HUDEP-2 (cell line): ENCODE measurements around the gene RHOV.
A peak's percentile ranks its signal among the peaks of the same experiment; 100 is the strongest.

Source experiments
- DNase-seq, 76 experiments: peaks; one replicate each; lab custom pipeline; 2025; ENCODE audit not compliant: unreplicated experiment in 76 of 76; lab: John Stamatoyannopoulos, UW

RHOV gene

GRCh38 chr15:40873694-40874561, at the start of gene RHOV:
Gene RHOV, minus strand, starts transcription at chr15:40874234. Its CDS starts 95 bp downstream, at chr15:40874139.
- DNase-seq = peak in 52 of 76 experiments; percentile 5 to 68 (median 37)

- no peak for DNase-seq
Observed at GRCh38 chr15:40923551-40923950, 49.5 kb upstream of the RHOV start.

- no peak for DNase-seq
Observed at GRCh38 chr15:40922608-40923005, 48.6 kb upstream of the RHOV start.

- DNase-seq = no peak
Observed at GRCh38 chr15:40921949-40922607, 48.0 kb upstream of the RHOV start.

- DNase-seq = no peak
Observed at GRCh38 chr15:40918799-40919392, 44.9 kb upstream of the RHOV start.

GRCh38 chr15:40918146-40918798, 44.2 kb upstream of the RHOV start:
- DNase-seq = no peak

GRCh38 chr15:40917585-40917984, 43.6 kb upstream of the RHOV start:
- DNase-seq = no peak

GRCh38 chr15:40915679-40916078, 41.6 kb upstream of the RHOV start:
- DNase-seq = no peak

GRCh38 chr15:40915116-40915661, 41.2 kb upstream of the RHOV start:
- no peak for DNase-seq

- peak in 7 of 76 experiments; percentile 7 to 21 (median 16) for DNase-seq
Observed at GRCh38 chr15:40914486-40914885, 40.5 kb upstream of the RHOV start.

- no peak for DNase-seq
Observed at GRCh38 chr15:40914013-40914412, 40.0 kb upstream of the RHOV start.

GRCh38 chr15:40912478-40912877, 38.4 kb upstream of the RHOV start:
- DNase-seq = no peak

- no peak for DNase-seq
Observed at GRCh38 chr15:40911693-40912092, 37.7 kb upstream of the RHOV start.

- DNase-seq = no peak
Observed at GRCh38 chr15:40911141-40911540, 37.1 kb upstream of the RHOV start.

GRCh38 chr15:40909662-40910630, 35.9 kb upstream of the RHOV start:
- DNase-seq = no peak

- DNase-seq = no peak
Observed at GRCh38 chr15:40908095-40908494, 34.1 kb upstream of the RHOV start.

GRCh38 chr15:40906991-40907802, 33.2 kb upstream of the RHOV start:
- DNase-seq = peak in 4 of 76 experiments; percentile 4 to 17 (median 11)

GRCh38 chr15:40906091-40906990, 32.3 kb upstream of the RHOV start:
- peak in 70 of 76 experiments; percentile 9 to 86 (median 70) for DNase-seq
